K562 (cell line): Measurements from ENCODE around the gene HAT1. TPM values are rescaled to one million over a fixed set of nuclear protein-coding genes. Genes with fewer than 3 reads are reported as not detected.

Source experiments
- BHLHE40 ChIP-seq: IDR thresholded peaks from 2 replicates; pipeline ENCODE4 v1.6.1; 2011; ENCODE audit warnings: low read length, improper control_type of control experiment
- FOXK2 ChIP-seq, 2 experiments: fragments of 450-650 bp; IDR thresholded peaks in 1 of 2; conservative IDR thresholded peaks in 1 of 2; 2 replicates each; pipeline ENCODE4 v1.6.1; 2016; ENCODE audit warnings: low read depth in 2 of 2, mild to moderate bottlenecking in 1 of 2
- GTF2E2 ChIP-seq: fragments of 200-800 bp; sonication (Bioruptor generic); IDR thresholded peaks from 2 replicates; pipeline ENCODE4 v1.6.1; 2016; ENCODE audit warnings: missing genetic modification characterization, missing compliant biosample characterization
- MNT ChIP-seq, 2 experiments: fragments of 450-650 bp; conservative IDR thresholded peaks; 2 replicates each; pipeline ENCODE4 v1.6.1; 2017; ENCODE audit warnings: mild to moderate bottlenecking in 2 of 2, moderate library complexity in 2 of 2
- NR2C2 ChIP-seq, 2 experiments: fragments of 200-800 bp in 1 of 2; sonication (Bioruptor generic) in 1 of 2; sonication (generic) in 1 of 2; formaldehyde crosslinking in 1 of 2; IDR thresholded peaks; 2 replicates each; pipeline versions ENCODE4 v1.6.1 to v1.8.0; 2016 to 2022; ENCODE audit warnings: mild to moderate bottlenecking in 1 of 2, missing compliant biosample characterization in 1 of 2, missing genetic modification characterization in 1 of 2, missing genetic modification reagents in 1 of 2
- ZFX ChIP-seq: sonication (generic); formaldehyde crosslinking; IDR thresholded peaks from 2 replicates; pipeline ENCODE4 v1.8.0; 2022; ENCODE audit warnings: mild to moderate bottlenecking, missing genetic modification reagents, moderate library complexity
- ZNF318 ChIP-seq, 2 experiments: fragments of 450-650 bp; IDR thresholded peaks; 2 replicates each; pipeline ENCODE4 v1.6.1; 2016; ENCODE audit warnings: mild to moderate bottlenecking in 2 of 2, borderline replicate concordance in 1 of 2, low read depth in 1 of 2, moderate library complexity in 1 of 2
- polyA plus RNA-seq, 8 experiments: library from polyadenylated mRNA; depleted of rRNA in 4 of 8; stranded (reverse) in 5 of 8; unstranded in 3 of 8; fragments of >200 nt; fragmentation: Nextera tagmentation in 2 of 8; fragmentation: Illumina TruSeq in 1 of 8; extraction: Ambion mirVana in 2 of 8; extraction: Trizol in 1 of 8; gene quantifications; 2 replicates each; pipeline versions ENCODE4 v1.2.1 to v1.2.3, GENCODE V29; 2011 to 2014; ENCODE audit warnings: inconsistent platforms in 1 of 8, missing spikeins in 1 of 8
- total RNA-seq, 7 experiments: library from RNA; depleted of rRNA in 6 of 7; stranded (reverse); fragments of >200 nt in 6 of 7; fragmentation: Illumina TruSeq in 2 of 7; extraction: Trizol in 2 of 7; gene quantifications; 2 replicates each; pipeline versions ENCODE4 v1.2.1 to v1.2.3, GENCODE V29; 2011 to 2021; ENCODE audit warnings: low replicate concordance in 1 of 7
- TF ChIP-seq, protein P1 (sequence below): sonication (generic); IDR thresholded peaks from 2 replicates; pipeline ENCODE4 v1.6.1; 2016

HAT1 gene
- total and polyA plus RNA-seq, 9 of the 15 experiments (the other 6 are each of a cell fraction or from before 2014, with no cell fraction given) = 125 to 384 (median 244) TPM

DNA sequence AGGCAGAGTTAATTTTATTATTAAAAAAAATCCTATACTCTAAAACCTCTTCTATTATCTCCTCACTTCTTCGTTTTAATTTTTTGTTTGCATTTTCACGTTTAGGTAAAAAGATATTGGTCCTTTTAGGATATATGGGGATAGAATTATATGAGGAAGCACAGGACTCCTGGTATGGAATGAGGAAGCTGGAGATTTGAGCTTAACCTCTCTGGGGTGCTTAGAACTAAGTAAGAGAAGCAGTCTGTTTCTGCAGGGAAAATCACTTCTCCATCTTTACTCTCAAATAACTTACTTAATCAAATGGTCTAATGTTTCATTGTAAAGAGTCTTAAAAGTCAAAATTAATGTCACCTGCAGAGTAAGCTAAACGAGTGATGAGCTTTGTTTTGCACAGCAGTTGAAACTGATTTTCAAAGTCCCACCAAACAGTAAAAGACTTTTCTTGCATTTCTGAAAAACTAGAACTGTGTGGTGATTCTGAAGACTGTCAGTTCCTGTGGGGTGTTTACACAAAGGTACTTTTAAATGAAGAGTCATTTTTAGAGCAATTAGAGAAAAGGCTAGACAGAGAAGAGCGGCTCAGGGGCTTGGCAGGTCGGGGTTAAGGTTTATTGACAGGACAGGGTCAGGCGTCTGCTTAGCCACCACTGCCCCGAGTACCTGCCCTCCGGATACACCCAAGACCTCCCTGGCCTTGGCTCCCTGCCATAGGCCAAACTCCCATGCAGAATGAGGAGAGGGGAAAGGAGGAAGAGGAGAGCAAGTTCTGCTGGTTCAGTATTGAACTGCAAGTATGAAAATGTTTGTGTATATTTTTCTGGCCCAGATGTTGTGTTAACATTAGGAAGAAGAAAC, 99.0 kb downstream of the HAT1 start (continued):
- 0 out of 2 replicates have a peak, but pooled peaks have one; percentile 7 for TF ChIP-seq BHLHE40
- 0 out of 4 replicates have a peak, but pooled peaks of 1 of the 2 experiments have one; percentile 7 for TF ChIP-seq MNT (conservative IDR thresholded peaks at IDR 0.05)
- TF ChIP-seq ZFX = peak; percentile 2; the same call in 1 of the 2 replicates
- TF ChIP-seq, protein P1, sequence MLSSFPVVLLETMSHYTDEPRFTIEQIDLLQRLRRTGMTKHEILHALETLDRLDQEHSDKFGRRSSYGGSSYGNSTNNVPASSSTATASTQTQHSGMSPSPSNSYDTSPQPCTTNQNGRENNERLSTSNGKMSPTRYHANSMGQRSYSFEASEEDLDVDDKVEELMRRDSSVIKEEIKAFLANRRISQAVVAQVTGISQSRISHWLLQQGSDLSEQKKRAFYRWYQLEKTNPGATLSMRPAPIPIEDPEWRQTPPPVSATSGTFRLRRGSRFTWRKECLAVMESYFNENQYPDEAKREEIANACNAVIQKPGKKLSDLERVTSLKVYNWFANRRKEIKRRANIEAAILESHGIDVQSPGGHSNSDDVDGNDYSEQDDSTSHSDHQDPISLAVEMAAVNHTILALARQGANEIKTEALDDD = 0 out of 2 replicates have a peak, but pooled peaks have one; percentile 11
- peak; percentile 54 for TF ChIP-seq GTF2E2 (tag)
- TF ChIP-seq FOXK2 (conservative IDR thresholded peaks at IDR 0.05 in 1 of 2, IDR thresholded peaks at IDR 0.05 in 1 of 2; ENCODE audit: low read depth in 2 of 2) = peak; percentile 45 to 68; a peak in 1 of 4 replicates
- TF ChIP-seq NR2C2 (CRISPR knock-in tag; IDR thresholded peaks at IDR 0.05) = no peak
- peak; percentile 45; the same call in 1 of the 2 replicates for TF ChIP-seq NR2C2 (tag; IDR thresholded peaks at IDR 0.05)
- TF ChIP-seq ZNF318 (IDR thresholded peaks at IDR 0.05; ENCODE audit: borderline replicate concordance in 1 of 2, low read depth in 1 of 2) = 0 out of 4 replicates have a peak, but pooled peaks of 1 of the 2 experiments have one; percentile 62
